HG03135 (cell line): ENCODE measurements around the gene GOLT1B.

ENCODE experiments used
- ATAC-seq: cut with Tn5 transposase; IDR thresholded peaks from one replicate; pipeline ENCODE4 v1.9.1; 2021; ENCODE audit warnings: mild to moderate bottlenecking, moderate library complexity; ENCODE audit not compliant: unreplicated experiment

Gene GOLT1B

DNA sequence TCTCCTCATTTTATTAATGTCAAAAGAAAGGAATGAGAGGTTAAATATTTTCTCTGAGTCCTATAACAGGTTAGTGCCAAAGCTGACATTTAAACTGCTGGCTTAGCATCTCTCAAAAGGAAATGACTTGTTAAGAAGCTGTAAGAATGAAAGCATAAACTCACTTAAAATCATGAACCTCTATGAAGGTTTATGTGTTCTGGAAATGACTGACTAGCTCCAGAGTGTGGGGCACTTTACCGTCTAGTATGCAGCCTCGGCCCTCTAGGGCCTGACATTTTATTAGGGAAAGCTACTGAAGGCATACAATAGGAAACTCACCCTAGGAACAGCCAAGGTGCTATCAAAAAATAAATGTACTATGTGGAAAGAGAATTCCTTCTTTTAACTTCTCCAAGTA is 59.6 kb downstream of the GOLT1B start:
- ATAC-seq = no peak

DNA sequence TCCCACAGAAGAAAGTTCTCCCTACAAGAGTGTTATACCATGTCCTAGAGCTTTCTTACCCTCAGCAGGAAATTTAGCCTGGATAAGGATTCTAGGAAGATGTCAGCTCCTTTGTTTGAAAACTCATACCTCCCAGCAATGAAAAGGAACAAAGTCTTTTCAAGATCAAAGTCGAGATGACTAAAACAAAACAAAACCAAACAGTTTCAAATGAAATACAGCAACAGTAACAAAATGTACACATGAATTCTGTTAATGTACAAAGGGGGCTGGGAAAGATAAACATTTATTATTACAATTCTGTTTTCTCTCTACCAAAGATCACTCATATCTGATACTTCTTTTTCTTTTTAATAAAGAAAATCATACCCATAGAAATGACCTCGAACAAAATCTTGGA is 61.3 kb downstream of the GOLT1B start:
- no peak for ATAC-seq

DNA sequence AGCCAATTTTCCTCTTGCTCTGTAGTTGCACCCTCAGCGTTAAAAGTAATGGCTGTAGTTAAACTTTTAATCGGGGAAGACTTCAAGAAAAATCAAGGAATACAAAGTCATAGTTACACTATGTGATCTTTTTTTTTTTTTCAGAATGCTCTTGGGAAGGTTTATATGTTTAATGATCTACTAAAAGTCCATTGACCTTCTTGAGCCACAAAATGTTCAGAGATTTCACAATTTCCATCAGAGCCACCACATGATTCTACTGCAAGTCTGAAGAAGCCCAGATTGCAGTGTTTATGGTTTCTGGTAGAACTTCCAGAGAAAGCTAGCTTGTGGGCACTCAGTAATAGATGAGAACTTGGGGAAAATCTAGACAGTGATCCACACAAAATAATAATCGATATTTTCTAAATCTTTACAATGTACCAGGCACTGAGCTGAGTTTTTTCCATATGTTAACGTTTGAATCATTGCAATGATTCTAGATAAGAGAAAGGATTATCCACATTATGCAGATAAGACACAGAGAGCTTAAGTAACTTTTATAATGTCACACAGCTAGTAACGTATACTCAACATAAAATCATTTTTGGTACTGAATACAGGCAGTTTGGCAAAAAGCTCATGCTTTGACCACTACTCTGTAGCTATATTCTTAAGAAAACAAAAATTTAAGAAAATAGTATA is 64.8 kb downstream of the GOLT1B start:
- no peak for ATAC-seq

DNA sequence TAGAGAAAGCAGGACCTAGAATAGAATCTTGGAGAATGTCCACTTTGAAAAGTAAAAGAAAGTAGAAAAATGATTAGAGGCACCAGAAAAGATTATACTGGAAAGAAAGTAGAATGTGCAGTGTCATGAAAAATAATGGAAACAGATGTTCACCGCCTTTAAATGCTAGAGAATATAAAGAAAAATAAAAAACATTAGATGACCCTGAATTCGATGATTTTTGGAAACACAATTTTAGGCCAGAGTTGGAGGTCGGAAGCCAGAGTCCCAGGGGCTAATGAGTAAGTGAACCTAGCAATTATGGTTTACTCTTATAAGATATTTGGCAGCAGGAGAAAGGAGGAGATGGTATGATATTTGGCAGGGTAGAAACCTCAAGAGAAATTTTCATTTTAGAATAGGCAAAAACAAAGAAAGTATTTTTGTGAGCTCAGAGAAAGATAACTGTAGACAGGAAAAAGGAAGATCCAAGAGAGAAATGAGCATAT is 65.4 kb downstream of the GOLT1B start:
- ATAC-seq = no peak
